ENCODE data around the gene C6orf120.

DNA sequence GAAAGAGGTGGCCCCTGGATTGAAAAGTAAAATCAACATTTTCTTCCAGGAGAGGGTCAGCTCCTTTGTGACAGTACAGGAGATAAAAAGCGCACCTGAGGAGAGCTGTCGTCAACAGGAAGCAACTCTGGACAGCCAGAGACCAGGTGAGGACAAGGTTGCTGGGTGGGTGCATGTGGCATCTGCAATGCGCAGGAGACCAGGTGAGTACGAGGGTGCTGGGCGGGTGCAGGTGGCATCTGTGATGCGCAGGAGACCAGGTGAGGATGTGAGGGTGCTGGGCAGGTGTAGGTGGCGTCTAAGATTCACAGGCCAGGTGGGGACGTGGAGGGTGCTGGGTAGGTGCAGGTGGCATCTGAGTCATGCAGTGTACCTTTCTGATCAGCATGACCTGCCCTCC lies 38.5 kb upstream of the C6orf120 start:
- no peak for TF ChIP-seq SPI1 (IDR thresholded peaks at IDR 0.05; ENCODE audit: low read depth, low read length)
- TF ChIP-seq POLR2A (IDR thresholded peaks at IDR 0.05; ENCODE audit: low read depth, low read length) = no peak
- TF ChIP-seq POLR2AphosphoS5 (IDR thresholded peaks at IDR 0.05; ENCODE audit: low read depth, low read length) = no peak

Measured in GM12891 (cell line).